K562 (cell line): ENCODE data around the gene TYW3. TPM values are rescaled to one million over a fixed set of nuclear protein-coding genes. Genes with fewer than 3 reads are reported as not detected.

Experiments used
- C11orf30 ChIP-seq: fragments of 450-650 bp; IDR thresholded peaks from 2 replicates; pipeline ENCODE4 v1.6.1; 2016; ENCODE audit warnings: low read depth, mild to moderate bottlenecking
- KDM5B ChIP-seq: fragments of 200-600 bp; sonication (generic); IDR thresholded peaks from 2 replicates; pipeline ENCODE4 v1.6.1; 2012; ENCODE audit warnings: low read depth, mild to moderate bottlenecking, moderate library complexity, low read length, control low read depth, inconsistent platforms; ENCODE audit not compliant: insufficient replicate concordance
- MAFG ChIP-seq: fragments of 450-650 bp; conservative IDR thresholded peaks from 2 replicates; pipeline ENCODE4 v1.6.1; 2016; ENCODE audit warnings: missing genetic modification characterization, missing compliant biosample characterization
- NFE2L1 ChIP-seq: fragments of 450-650 bp; IDR thresholded peaks from 2 replicates; pipeline ENCODE4 v1.6.1; 2016; ENCODE audit warnings: missing genetic modification characterization, low read depth, mild to moderate bottlenecking, missing compliant biosample characterization, moderate library complexity, borderline replicate concordance
- PRDM10 ChIP-seq: fragments of 450-650 bp; IDR thresholded peaks from 2 replicates; pipeline ENCODE4 v1.6.1; 2018; ENCODE audit not compliant: partially characterized antibody
- TFE3 ChIP-seq: fragments of 450-650 bp; formaldehyde crosslinking; IDR thresholded peaks from 2 replicates; pipeline ENCODE4 v1.4.0; 2020; ENCODE audit warnings: mild to moderate bottlenecking, mixed read lengths
- ZNF512 ChIP-seq: IDR thresholded peaks from 2 replicates; pipeline ENCODE4 v1.6.1; 2016; ENCODE audit warnings: missing genetic modification characterization, missing compliant biosample characterization
- ZNF592 ChIP-seq: fragments of 450-650 bp; IDR thresholded peaks from 2 replicates; pipeline ENCODE4 v1.6.1; 2017; ENCODE audit warnings: antibody characterized with exemption, mild to moderate bottlenecking
- ZNF785 ChIP-seq: fragments of 250-450 bp; sonication (Bioruptor Pico); IDR thresholded peaks from 2 replicates; pipeline ENCODE4 v1.4.0; 2020; ENCODE audit warnings: mild to moderate bottlenecking
- polyA plus RNA-seq, 8 experiments: library from polyadenylated mRNA; depleted of rRNA in 4 of 8; stranded (reverse) in 5 of 8; unstranded in 3 of 8; fragments of >200 nt; fragmentation: Nextera tagmentation in 2 of 8; fragmentation: Illumina TruSeq in 1 of 8; extraction: Ambion mirVana in 2 of 8; extraction: Trizol in 1 of 8; gene quantifications; 2 replicates each; pipeline versions ENCODE4 v1.2.1 to v1.2.3, GENCODE V29; 2011 to 2014; ENCODE audit warnings: inconsistent platforms in 1 of 8, missing spikeins in 1 of 8
- total RNA-seq, 7 experiments: library from RNA; depleted of rRNA in 6 of 7; stranded (reverse); fragments of >200 nt in 6 of 7; fragmentation: Illumina TruSeq in 2 of 7; extraction: Trizol in 2 of 7; gene quantifications; 2 replicates each; pipeline versions ENCODE4 v1.2.1 to v1.2.3, GENCODE V29; 2011 to 2021; ENCODE audit warnings: low replicate concordance in 1 of 7

The TYW3 gene
- total and polyA plus RNA-seq, 9 of the 15 experiments (the other 6 are each of a cell fraction or from before 2014, with no cell fraction given), result 22.0 to 54.0 (median 41.1) TPM

- no peak for TF ChIP-seq TFE3 (CRISPR knock-in tag)
- no peak for TF ChIP-seq ZNF512
- TF ChIP-seq NFE2L1, result peak; percentile 57; the same call in 1 of the 2 replicates
- TF ChIP-seq MAFG, result peak; percentile 77
- TF ChIP-seq PRDM10, result no peak
- no peak for TF ChIP-seq KDM5B
- no peak for TF ChIP-seq ZNF785 (CRISPR knock-in tag)
- TF ChIP-seq C11orf30, result peak; percentile 75
- no peak for TF ChIP-seq ZNF592
These were observed 46.8 kb downstream of the TYW3 start (continued) for GRCh38 chr1:74779750-74780149.
